A172 (cell line): ENCODE measurements around the gene TNFRSF8. TPM values are rescaled to one million over a fixed set of nuclear protein-coding genes. Genes with fewer than 3 reads are reported as not detected.
A peak's percentile ranks its signal among the peaks of the same experiment; 100 is the strongest.

ENCODE experiments used
- DNase-seq: peaks from one replicate; pipeline ENCODE4 v3.0.0-alpha.2; 2015; ENCODE audit warnings: low spot score
- total RNA-seq: library from RNA; depleted of rRNA; stranded (reverse); fragments of >200 nt; shearing (Covaris generic); gene quantifications from 2 replicates; pipeline ENCODE4 v1.2.3, GENCODE V29; 2014

TNFRSF8 gene
- total RNA-seq, 1 experiment from 2014 or later = 0.38 TPM

GRCh38 chr1:12173041-12173509 lies 110.0 kb downstream of the TNFRSF8 start:
- DNase-seq = no peak

- no peak for DNase-seq
Observed at GRCh38 chr1:12173631-12174121, 110.6 kb downstream of the TNFRSF8 start.

DNA sequence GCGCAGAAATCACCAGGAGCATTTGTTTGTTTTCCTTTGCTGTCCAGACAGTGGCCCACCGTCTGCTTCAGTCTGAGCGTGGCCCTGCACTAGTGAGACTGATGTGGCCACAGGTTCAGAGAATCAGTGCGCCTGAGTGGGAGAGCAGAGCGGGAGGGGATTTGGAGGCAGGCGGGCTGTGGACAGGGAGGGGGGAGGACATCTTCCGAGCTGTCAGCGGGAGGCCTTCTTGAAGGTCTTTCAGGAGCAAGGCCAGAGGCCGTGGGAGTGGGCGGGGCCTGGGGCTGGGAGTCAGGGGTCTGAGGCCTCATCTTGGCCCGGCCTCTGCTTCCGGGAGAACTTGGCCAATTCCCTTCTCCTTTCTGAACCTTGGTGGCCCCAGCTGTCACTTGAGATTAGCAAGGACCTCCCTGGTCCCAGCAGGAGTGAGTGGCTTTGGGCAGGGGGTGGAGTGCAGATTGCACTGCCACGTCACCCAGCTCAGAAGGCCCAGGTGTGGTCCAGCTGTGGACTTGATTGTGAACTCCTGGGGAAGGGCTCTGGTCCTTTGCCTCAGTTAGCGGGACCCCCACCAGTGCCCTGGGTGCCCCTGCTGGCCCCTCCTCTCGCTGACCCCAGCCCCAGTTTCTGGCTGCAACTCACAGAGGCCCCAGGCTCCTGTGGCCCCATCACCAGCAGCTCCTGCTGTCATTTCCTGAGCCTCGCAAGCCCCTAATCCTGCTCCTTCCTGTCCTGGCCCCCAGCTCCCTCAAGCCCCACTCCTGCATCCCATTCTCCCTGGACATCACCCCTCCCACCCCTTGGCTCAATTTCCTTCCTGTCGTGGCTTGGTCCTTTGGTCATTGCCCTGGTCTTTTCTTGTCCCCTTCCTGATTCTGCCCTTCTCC lies 112.1 kb downstream of the TNFRSF8 start:
- DNase-seq = no peak

GRCh38 chr1:12176298-12177118 lies 113.4 kb downstream of the TNFRSF8 start:
- DNase-seq = no peak

GRCh38 chr1:12177156-12177998 lies 114.3 kb downstream of the TNFRSF8 start:
- DNase-seq = no peak

DNA sequence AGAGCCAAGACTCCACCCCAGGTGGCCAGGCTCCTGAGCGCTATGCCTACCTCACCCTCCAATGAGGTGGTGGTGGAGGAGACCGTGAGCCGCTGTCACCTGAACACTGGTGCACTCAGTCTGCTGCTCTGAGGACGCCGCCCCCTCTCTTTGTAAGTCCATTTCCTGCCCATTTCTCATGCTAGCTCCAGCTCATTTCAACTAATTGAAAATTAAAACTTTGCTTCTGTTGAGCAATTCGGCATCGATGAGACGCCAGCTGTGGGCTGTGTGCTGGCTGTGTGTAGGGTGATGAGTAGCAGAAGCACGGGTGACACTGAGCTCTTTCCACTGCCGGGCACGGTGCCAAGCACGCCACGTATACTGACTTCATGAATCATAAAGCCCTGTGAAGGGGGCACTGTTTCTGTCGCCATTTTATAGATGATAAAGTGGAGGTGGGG lies 114.9 kb downstream of the TNFRSF8 start:
- DNase-seq = peak; percentile 27

- DNase-seq = no peak
Observed at GRCh38 chr1:12178511-12178910, 115.4 kb downstream of the TNFRSF8 start.

DNA sequence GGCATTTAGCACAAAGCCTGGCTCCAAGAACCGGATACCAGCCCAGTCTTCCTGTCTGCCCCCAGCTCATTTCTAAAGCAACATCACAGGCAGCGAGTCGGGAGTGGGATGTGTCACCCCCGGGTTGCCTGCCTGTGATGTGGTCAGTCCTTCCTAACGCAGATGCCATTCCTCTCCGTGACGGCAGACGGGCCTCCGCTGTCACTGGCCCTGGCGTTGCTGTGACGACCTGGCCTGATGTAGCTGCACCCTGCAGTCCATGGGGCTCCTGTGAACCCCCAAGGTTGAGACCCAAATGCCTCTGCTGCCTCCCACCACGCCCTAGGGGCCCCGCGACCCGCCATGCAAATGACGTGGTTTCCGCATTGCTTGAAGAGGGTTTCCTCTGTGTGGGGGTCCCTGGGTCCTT lies 116.0 kb downstream of the TNFRSF8 start:
- peak; percentile 58 for DNase-seq

- no peak for DNase-seq
Observed at GRCh38 chr1:12179676-12180075, 116.6 kb downstream of the TNFRSF8 start.

GRCh38 chr1:12180315-12180714 lies 117.2 kb downstream of the TNFRSF8 start:
- no peak for DNase-seq

DNA sequence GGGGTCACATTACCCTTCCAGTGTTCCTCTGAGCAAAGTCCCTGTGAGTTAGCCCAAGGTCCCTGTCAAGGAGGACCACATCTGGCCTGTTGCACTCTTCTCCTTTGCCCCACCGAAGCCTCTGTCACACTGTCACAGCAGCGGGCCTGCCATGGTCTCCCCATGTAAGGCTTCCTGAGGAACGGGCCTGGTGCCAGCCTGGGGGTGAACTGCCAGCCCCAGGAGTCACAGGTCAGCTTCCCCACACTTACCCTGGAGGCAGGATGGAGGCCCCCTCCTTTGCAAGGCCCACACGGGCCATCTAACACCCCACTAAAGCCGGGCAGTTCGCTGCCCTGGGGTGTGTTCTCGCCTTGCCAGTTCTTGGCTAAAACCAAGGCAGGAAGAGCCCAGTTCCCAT lies 117.8 kb downstream of the TNFRSF8 start:
- DNase-seq = no peak

DNA sequence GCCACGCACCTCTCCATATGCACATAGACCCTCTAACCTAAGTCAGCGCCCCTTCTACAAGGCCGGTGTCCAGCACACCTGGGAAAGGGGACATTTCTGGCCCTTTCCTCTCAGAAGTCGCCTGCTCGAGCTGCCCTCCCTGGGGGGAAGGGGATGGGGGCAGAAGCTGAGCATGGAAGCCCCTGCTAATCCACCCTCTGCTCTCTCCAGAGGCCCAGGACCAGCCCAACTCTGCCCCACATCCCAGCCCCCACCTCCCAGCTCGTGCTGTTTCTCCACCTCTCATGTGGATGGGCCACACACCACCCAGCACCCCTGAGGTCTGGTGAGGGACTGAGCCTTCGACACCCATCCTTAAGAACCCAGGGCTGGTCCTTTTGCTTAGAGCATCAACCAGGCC lies 118.5 kb downstream of the TNFRSF8 start:
- no peak for DNase-seq

- DNase-seq = no peak
Observed at GRCh38 chr1:12182410-12182984, 119.4 kb downstream of the TNFRSF8 start.

- no peak for DNase-seq
Observed at GRCh38 chr1:12183095-12183794, 120.1 kb downstream of the TNFRSF8 start.

- DNase-seq = no peak
Observed at GRCh38 chr1:12184008-12184681, 121.0 kb downstream of the TNFRSF8 start.

GRCh38 chr1:12185036-12185917 lies 122.2 kb downstream of the TNFRSF8 start:
- no peak for DNase-seq

DNA sequence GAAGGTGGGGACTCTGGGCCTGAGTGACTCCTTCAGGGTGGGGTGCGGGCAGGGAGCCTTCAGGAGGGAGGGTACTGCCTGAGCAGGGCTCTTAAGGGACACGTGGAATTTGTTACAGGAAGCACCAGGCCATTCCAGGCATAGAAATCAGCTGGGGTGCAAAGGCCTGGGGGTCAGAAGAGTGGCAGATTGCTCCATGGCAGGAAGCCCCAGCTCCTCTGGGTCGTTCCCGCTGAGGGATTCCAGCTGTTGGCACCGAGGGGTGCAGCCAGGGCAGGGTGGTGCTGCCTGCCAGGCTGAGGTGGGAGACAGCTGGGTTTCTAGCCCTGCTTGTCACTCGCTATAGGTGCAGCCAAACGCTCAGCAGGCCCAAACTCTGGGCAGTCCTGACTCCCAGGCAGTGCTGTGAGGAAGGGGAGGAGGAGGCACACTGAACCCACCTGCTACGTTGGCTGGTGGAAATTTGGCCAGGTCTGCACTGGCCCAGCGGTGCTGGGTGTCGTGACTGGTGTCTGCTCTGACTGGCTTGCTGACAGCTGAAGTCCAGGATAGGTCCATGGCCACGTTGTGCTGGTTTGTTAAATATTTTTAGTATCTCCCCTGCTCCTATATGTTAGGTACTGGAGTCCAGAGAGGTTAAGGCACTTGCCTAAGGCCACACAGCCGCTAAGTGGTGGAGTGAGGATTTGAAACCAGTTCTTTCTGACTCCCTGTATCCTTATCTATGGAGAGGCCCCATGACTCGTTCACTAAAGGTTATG lies 123.0 kb downstream of the TNFRSF8 start:
- DNase-seq = no peak

GRCh38 chr1:12186679-12186985 lies 123.5 kb downstream of the TNFRSF8 start:
- no peak for DNase-seq
